Measurements from ENCODE around the gene C1orf116. TPM values are rescaled to one million over a fixed set of nuclear protein-coding genes. Genes with fewer than 3 reads are reported as not detected.

The C1orf116 gene
- total RNA-seq, 1 donor from 2014 or later = not detected

- Histone ChIP-seq H3K9ac (ENCODE audit: low read depth in 1 of 3, low read length in 3 of 3) (peak within 1 kb of the TSS; percentile 90 to 96 (median 91)), H3K4me1 (ENCODE audit: control insufficient read depth in 3 of 3, insufficient read depth in 3 of 3, low read length in 3 of 3) (peaks cover 17 to 32% (median 19%) of the 10 kb centered on the region in 3 donors), H3K9me3 (ENCODE audit: control insufficient read depth in 3 of 3, low read length in 3 of 3) (no peaks in the 10 kb centered on the region), H3K4me3 (ENCODE audit: low read length in 3 of 3) (peak within 1 kb of the TSS; percentile 89 to 91 (median 89)), H3K27ac (ENCODE audit: low read depth, low read length) (peak within 1 kb of the TSS; percentile 94), H3K27me3 (ENCODE audit: control insufficient read depth in 3 of 3, insufficient read depth in 3 of 3, low read length in 3 of 3) (no peaks in the 10 kb centered on the region), H3K36me3 (ENCODE audit: control insufficient read depth in 3 of 3, insufficient read depth in 3 of 3, low read length in 3 of 3) (peaks cover 6 to 10% (median 10%) of the 10 kb centered on the region in 3 donors)
Observed at GRCh38 chr1:207052911-207053769, 20.6 kb upstream of the C1orf116 start, which contains the start of gene PFKFB2. PFKFB2 (plus strand) TSS chr1:207053275; CDS start chr1:207054718, 1,443 bp downstream.

- peaks cover 8 to 10% (median 10%) of the 10 kb centered on the region in 3 donors for H3K36me3 ChIP-seq (ENCODE audit: control insufficient read depth in 3 of 3, insufficient read depth in 3 of 3, low read length in 3 of 3)
- peak within 1 kb of the TSS; percentile 94 for H3K27ac ChIP-seq (ENCODE audit: low read depth, low read length)
- no peaks in the 10 kb centered on the region for H3K27me3 ChIP-seq (ENCODE audit: control insufficient read depth in 3 of 3, insufficient read depth in 3 of 3, low read length in 3 of 3)
- H3K4me1 ChIP-seq (ENCODE audit: control insufficient read depth in 3 of 3, insufficient read depth in 3 of 3, low read length in 3 of 3) = peaks cover 17 to 32% (median 19%) of the 10 kb centered on the region in 3 donors
- H3K9ac ChIP-seq (ENCODE audit: low read depth in 1 of 3, low read length in 3 of 3) = peak within 1 kb of the TSS; percentile 76 to 96 (median 90)
- peak within 1 kb of the TSS; percentile 91 to 97 (median 91) for H3K4me3 ChIP-seq (ENCODE audit: low read length in 3 of 3)
- no peaks in the 10 kb centered on the region for H3K9me3 ChIP-seq (ENCODE audit: control insufficient read depth in 3 of 3, low read length in 3 of 3)
Observed at GRCh38 chr1:207051191-207051943, 18.8 kb upstream of the C1orf116 start, which contains the start of gene YOD1. YOD1 (minus strand) TSS chr1:207051208; CDS start chr1:207051030, 178 bp downstream.

GRCh38 chr1:207050480-207051190 lies 18.1 kb upstream of the C1orf116 start:
- Histone ChIP-seq H3K9me3 (ENCODE audit: control insufficient read depth in 3 of 3, low read length in 3 of 3) (no peaks in the 10 kb centered on the region), H3K27me3 (ENCODE audit: control insufficient read depth in 3 of 3, insufficient read depth in 3 of 3, low read length in 3 of 3) (no peaks in the 10 kb centered on the region), H3K4me3 (ENCODE audit: low read length in 3 of 3) (peak overlapping the region; percentile 76 to 97 (median 91)), H3K9ac (ENCODE audit: low read depth in 1 of 3, low read length in 3 of 3) (peak overlapping the region; percentile 76 to 91 (median 90)), H3K36me3 (ENCODE audit: control insufficient read depth in 3 of 3, insufficient read depth in 3 of 3, low read length in 3 of 3) (peaks cover 8 to 10% (median 10%) of the 10 kb centered on the region in 3 donors), H3K4me1 (ENCODE audit: control insufficient read depth in 3 of 3, insufficient read depth in 3 of 3, low read length in 3 of 3) (peaks cover 17 to 32% (median 20%) of the 10 kb centered on the region in 3 donors), H3K27ac (ENCODE audit: low read depth, low read length) (peak overlapping the region; percentile 94)

- Histone ChIP-seq H3K4me3 (ENCODE audit: low read length in 3 of 3) (peak overlapping the region; percentile 76 to 97 (median 91)), H3K4me1 (ENCODE audit: control insufficient read depth in 3 of 3, insufficient read depth in 3 of 3, low read length in 3 of 3) (peaks cover 17 to 32% (median 22%) of the 10 kb centered on the region in 3 donors), H3K9me3 (ENCODE audit: control insufficient read depth in 3 of 3, low read length in 3 of 3) (no peaks in the 10 kb centered on the region), H3K27ac (ENCODE audit: low read depth, low read length) (peak overlapping the region; percentile 94), H3K27me3 (ENCODE audit: control insufficient read depth in 3 of 3, insufficient read depth in 3 of 3, low read length in 3 of 3) (no peaks in the 10 kb centered on the region), H3K36me3 (ENCODE audit: control insufficient read depth in 3 of 3, insufficient read depth in 3 of 3, low read length in 3 of 3) (peaks cover 8 to 10% (median 10%) of the 10 kb centered on the region in 3 donors), H3K9ac (ENCODE audit: low read depth in 1 of 3, low read length in 3 of 3) (peak overlapping the region; percentile 76 to 91 (median 90))
Observed at GRCh38 chr1:207049974-207050391, 17.4 kb upstream of the C1orf116 start.

GRCh38 chr1:207049514-207049913 lies 17.0 kb upstream of the C1orf116 start:
- Histone ChIP-seq H3K4me3 (ENCODE audit: low read length in 3 of 3) (peak overlapping the region in 1 of 3 donors; percentile 97), H3K27me3 (ENCODE audit: control insufficient read depth in 3 of 3, insufficient read depth in 3 of 3, low read length in 3 of 3) (no peaks in the 10 kb centered on the region), H3K36me3 (ENCODE audit: control insufficient read depth in 3 of 3, insufficient read depth in 3 of 3, low read length in 3 of 3) (peaks cover 8 to 10% (median 10%) of the 10 kb centered on the region in 3 donors), H3K4me1 (ENCODE audit: control insufficient read depth in 3 of 3, insufficient read depth in 3 of 3, low read length in 3 of 3) (peaks cover 17 to 32% (median 22%) of the 10 kb centered on the region in 3 donors), H3K9ac (ENCODE audit: low read depth in 1 of 3, low read length in 3 of 3) (peak overlapping the region in 1 of 3 donors; percentile 76), H3K27ac (ENCODE audit: low read depth, low read length) (no peak overlapping the region), H3K9me3 (ENCODE audit: control insufficient read depth in 3 of 3, low read length in 3 of 3) (no peaks in the 10 kb centered on the region)

- H3K4me3 ChIP-seq (ENCODE audit: low read length in 3 of 3) = no peak overlapping the region
- H3K4me1 ChIP-seq (ENCODE audit: control insufficient read depth in 3 of 3, insufficient read depth in 3 of 3, low read length in 3 of 3) = peaks cover 17 to 32% (median 22%) of the 10 kb centered on the region in 3 donors
- H3K36me3 ChIP-seq (ENCODE audit: control insufficient read depth in 3 of 3, insufficient read depth in 3 of 3, low read length in 3 of 3) = peaks cover 8 to 10% (median 10%) of the 10 kb centered on the region in 3 donors
- no peaks in the 10 kb centered on the region for H3K9me3 ChIP-seq (ENCODE audit: control insufficient read depth in 3 of 3, low read length in 3 of 3)
- H3K9ac ChIP-seq (ENCODE audit: low read depth in 1 of 3, low read length in 3 of 3) = no peak overlapping the region
- no peak overlapping the region for H3K27ac ChIP-seq (ENCODE audit: low read depth, low read length)
- H3K27me3 ChIP-seq (ENCODE audit: control insufficient read depth in 3 of 3, insufficient read depth in 3 of 3, low read length in 3 of 3) = no peaks in the 10 kb centered on the region
Observed at GRCh38 chr1:207049054-207049453, 16.5 kb upstream of the C1orf116 start.

GRCh38 chr1:207048041-207048440 lies 15.5 kb upstream of the C1orf116 start:
- H3K4me3 ChIP-seq (ENCODE audit: low read length in 3 of 3) = no peak overlapping the region
- no peak overlapping the region for H3K9ac ChIP-seq (ENCODE audit: low read depth in 1 of 3, low read length in 3 of 3)
- no peaks in the 10 kb centered on the region for H3K9me3 ChIP-seq (ENCODE audit: control insufficient read depth in 3 of 3, low read length in 3 of 3)
- peaks cover 8 to 10% (median 10%) of the 10 kb centered on the region in 3 donors for H3K36me3 ChIP-seq (ENCODE audit: control insufficient read depth in 3 of 3, insufficient read depth in 3 of 3, low read length in 3 of 3)
- H3K27me3 ChIP-seq (ENCODE audit: control insufficient read depth in 3 of 3, insufficient read depth in 3 of 3, low read length in 3 of 3) = no peaks in the 10 kb centered on the region
- peaks cover 17 to 26% (median 19%) of the 10 kb centered on the region in 3 donors for H3K4me1 ChIP-seq (ENCODE audit: control insufficient read depth in 3 of 3, insufficient read depth in 3 of 3, low read length in 3 of 3)
- no peak overlapping the region for H3K27ac ChIP-seq (ENCODE audit: low read depth, low read length)

- peaks cover 13 to 25% (median 17%) of the 10 kb centered on the region in 3 donors for H3K4me1 ChIP-seq (ENCODE audit: control insufficient read depth in 3 of 3, insufficient read depth in 3 of 3, low read length in 3 of 3)
- H3K36me3 ChIP-seq (ENCODE audit: control insufficient read depth in 3 of 3, insufficient read depth in 3 of 3, low read length in 3 of 3) = peaks cover 8 to 10% (median 10%) of the 10 kb centered on the region in 3 donors
- H3K9ac ChIP-seq (ENCODE audit: low read depth in 1 of 3, low read length in 3 of 3) = peak overlapping the region in 1 of 3 donors; percentile 40
- H3K9me3 ChIP-seq (ENCODE audit: control insufficient read depth in 3 of 3, low read length in 3 of 3) = no peaks in the 10 kb centered on the region
- H3K4me3 ChIP-seq (ENCODE audit: low read length in 3 of 3) = no peak overlapping the region
- no peaks in the 10 kb centered on the region for H3K27me3 ChIP-seq (ENCODE audit: control insufficient read depth in 3 of 3, insufficient read depth in 3 of 3, low read length in 3 of 3)
- H3K27ac ChIP-seq (ENCODE audit: low read depth, low read length) = no peak overlapping the region
Observed at GRCh38 chr1:207047505-207047904, 14.9 kb upstream of the C1orf116 start.

GRCh38 chr1:207045453-207045852 lies 12.9 kb upstream of the C1orf116 start:
- Histone ChIP-seq H3K9ac (ENCODE audit: low read depth in 1 of 3, low read length in 3 of 3) (no peak overlapping the region), H3K27ac (ENCODE audit: low read depth, low read length) (no peak overlapping the region), H3K9me3 (ENCODE audit: control insufficient read depth in 3 of 3, low read length in 3 of 3) (no peaks in the 10 kb centered on the region), H3K27me3 (ENCODE audit: control insufficient read depth in 3 of 3, insufficient read depth in 3 of 3, low read length in 3 of 3) (no peaks in the 10 kb centered on the region), H3K4me1 (ENCODE audit: control insufficient read depth in 3 of 3, insufficient read depth in 3 of 3, low read length in 3 of 3) (peaks cover 6 to 13% (median 8%) of the 10 kb centered on the region in 3 donors), H3K4me3 (ENCODE audit: low read length in 3 of 3) (no peak overlapping the region), H3K36me3 (ENCODE audit: control insufficient read depth in 3 of 3, insufficient read depth in 3 of 3, low read length in 3 of 3) (peaks cover 8 to 10% (median 10%) of the 10 kb centered on the region in 3 donors)

Data from skeletal muscle tissue (tissue), 4 donors.